OCI-LY1 (cell line): ENCODE results near the gene SLAIN1.

Experiments used
- H2AFZ ChIP-seq: fragments of 200-600 bp; sonication (generic), shearing (Covaris generic); 2 replicates; pipeline ENCODE4 v1.6.0; 2014; ENCODE audit warnings: antibody characterized with exemption, mild to moderate bottlenecking, low read length
- H3F3A ChIP-seq: fragments of 200-600 bp; sonication (generic), shearing (Covaris generic); 2 replicates; pipeline ENCODE4 v1.6.0; 2014; ENCODE audit warnings: mild to moderate bottlenecking, antibody characterized with exemption, low read length, moderate library complexity; ENCODE audit not compliant: insufficient read depth
- H3K27ac ChIP-seq: fragments of 200-600 bp; sonication (generic); 2 replicates; pipeline ENCODE4 v1.5.1; 2014; ENCODE audit warnings: low read length, mixed run types, mild to moderate bottlenecking, low read depth; ENCODE audit not compliant: poor library complexity, severe bottlenecking
- H3K27me3 ChIP-seq: fragments of 200-600 bp; sonication (generic); 2 replicates; pipeline ENCODE4 v1.6.0; 2014; ENCODE audit warnings: antibody characterized with exemption, mild to moderate bottlenecking, low read length, moderate library complexity; ENCODE audit not compliant: insufficient read depth
- H3K36me3 ChIP-seq: fragments of 200-600 bp; sonication (generic); 2 replicates; pipeline ENCODE4 v1.6.1; 2014; ENCODE audit warnings: mild to moderate bottlenecking, antibody characterized with exemption, low read length, moderate library complexity, mixed read lengths; ENCODE audit not compliant: insufficient read depth
- H3K4me1 ChIP-seq: fragments of 200-600 bp; sonication (generic); 2 replicates; pipeline ENCODE4 v1.5.1; 2014; ENCODE audit warnings: mild to moderate bottlenecking, low read length, moderate library complexity; ENCODE audit not compliant: insufficient read depth, severe bottlenecking
- H3K4me2 ChIP-seq: fragments of 200-600 bp; sonication (generic), shearing (Covaris generic); 2 replicates; pipeline ENCODE4 v1.6.1; 2014; ENCODE audit warnings: low read length
- H3K4me3 ChIP-seq: fragments of 200-600 bp; sonication (generic); 2 replicates; pipeline ENCODE4 v1.5.1; 2014; ENCODE audit warnings: low read length, low read depth, mild to moderate bottlenecking, mixed read lengths; ENCODE audit not compliant: poor library complexity, severe bottlenecking
- H3K79me2 ChIP-seq: fragments of 200-600 bp; shearing (Covaris generic); 2 replicates; pipeline ENCODE4 v1.6.1; 2016; ENCODE audit warnings: mixed run types, low read length, mixed read lengths; ENCODE audit not compliant: insufficient read depth
- H3K9ac ChIP-seq: fragments of 200-600 bp; sonication (generic), shearing (Covaris generic); 2 replicates; pipeline ENCODE4 v1.6.1; 2014; ENCODE audit warnings: mild to moderate bottlenecking, low read length, mixed read lengths
- H3K9me2 ChIP-seq: fragments of 200-600 bp; sonication (generic), shearing (Covaris generic); 2 replicates; pipeline ENCODE4 v1.6.1; 2014; ENCODE audit warnings: low read depth, mild to moderate bottlenecking, low read length, mixed read lengths
- H3K9me3 ChIP-seq: fragments of 200-600 bp; shearing (Covaris generic); 2 replicates; pipeline ENCODE4 v1.6.1; 2014; ENCODE audit warnings: low read length, mixed read lengths
- H4K20me1 ChIP-seq: fragments of 200-600 bp; sonication (generic), shearing (Covaris generic); 2 replicates; pipeline ENCODE4 v1.6.0; 2016; ENCODE audit warnings: mild to moderate bottlenecking, low read length; ENCODE audit not compliant: insufficient read depth
- EZH2 ChIP-seq: fragments of 200-600 bp; sonication (generic), shearing (Covaris generic); IDR thresholded peaks from 2 replicates; pipeline ENCODE4 v1.8.0; 2017; ENCODE audit warnings: borderline replicate concordance, mixed run types, mild to moderate bottlenecking, antibody characterized with exemption, low read length, moderate library complexity, mixed read lengths
- TF ChIP-seq, protein P1 (sequence below): fragments of 200-600 bp; sonication (generic), shearing (Covaris generic); IDR thresholded peaks from 2 replicates; pipeline ENCODE4 v1.5.1; 2017; ENCODE audit warnings: mild to moderate bottlenecking, antibody characterized with exemption, low read length, moderate library complexity, mixed read lengths

Gene SLAIN1

GRCh38 chr13:77745784-77746183, 48.3 kb downstream of the SLAIN1 start:
- Histone ChIP-seq H3K27me3 (no peaks in the 10 kb centered on the region), H3K4me2 (no peak overlapping the region), H3K4me1 (no peaks in the 10 kb centered on the region), H3F3A (no peaks in the 10 kb centered on the region), H4K20me1 (no peaks in the 10 kb centered on the region), H2AFZ (no peak overlapping the region), H3K9ac (no peak overlapping the region), H3K9me2 (no peaks in the 10 kb centered on the region), H3K79me2 (no peaks in the 10 kb centered on the region), H3K36me3 (peaks cover 31% of the 10 kb centered on the region; the same call in 1 of the 2 replicates), H3K4me3 (no peak overlapping the region), H3K27ac (no peak overlapping the region), H3K9me3 (no peaks in the 10 kb centered on the region)
- TF ChIP-seq, protein P1, sequence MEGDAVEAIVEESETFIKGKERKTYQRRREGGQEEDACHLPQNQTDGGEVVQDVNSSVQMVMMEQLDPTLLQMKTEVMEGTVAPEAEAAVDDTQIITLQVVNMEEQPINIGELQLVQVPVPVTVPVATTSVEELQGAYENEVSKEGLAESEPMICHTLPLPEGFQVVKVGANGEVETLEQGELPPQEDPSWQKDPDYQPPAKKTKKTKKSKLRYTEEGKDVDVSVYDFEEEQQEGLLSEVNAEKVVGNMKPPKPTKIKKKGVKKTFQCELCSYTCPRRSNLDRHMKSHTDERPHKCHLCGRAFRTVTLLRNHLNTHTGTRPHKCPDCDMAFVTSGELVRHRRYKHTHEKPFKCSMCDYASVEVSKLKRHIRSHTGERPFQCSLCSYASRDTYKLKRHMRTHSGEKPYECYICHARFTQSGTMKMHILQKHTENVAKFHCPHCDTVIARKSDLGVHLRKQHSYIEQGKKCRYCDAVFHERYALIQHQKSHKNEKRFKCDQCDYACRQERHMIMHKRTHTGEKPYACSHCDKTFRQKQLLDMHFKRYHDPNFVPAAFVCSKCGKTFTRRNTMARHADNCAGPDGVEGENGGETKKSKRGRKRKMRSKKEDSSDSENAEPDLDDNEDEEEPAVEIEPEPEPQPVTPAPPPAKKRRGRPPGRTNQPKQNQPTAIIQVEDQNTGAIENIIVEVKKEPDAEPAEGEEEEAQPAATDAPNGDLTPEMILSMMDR, result no peak
- TF ChIP-seq EZH2, result no peak

- Histone ChIP-seq H2AFZ (no peak overlapping the region), H3K36me3 (peaks cover 33% of the 10 kb centered on the region; the same call in 1 of the 2 replicates), H3K79me2 (no peaks in the 10 kb centered on the region), H3F3A (no peaks in the 10 kb centered on the region), H3K27ac (no peak overlapping the region), H3K4me2 (no peak overlapping the region), H3K9ac (no peak overlapping the region), H3K9me2 (no peaks in the 10 kb centered on the region), H3K9me3 (no peaks in the 10 kb centered on the region), H3K27me3 (no peaks in the 10 kb centered on the region), H3K4me1 (no peaks in the 10 kb centered on the region), H3K4me3 (no peak overlapping the region), H4K20me1 (no peaks in the 10 kb centered on the region)
- TF ChIP-seq, protein P1, result no peak
- no peak for TF ChIP-seq EZH2
Observed at GRCh38 chr13:77749344-77749880, 51.9 kb downstream of the SLAIN1 start.

- no peak overlapping the region for H3K9ac ChIP-seq
- H3K9me3 ChIP-seq, result no peaks in the 10 kb centered on the region
- H3K27ac ChIP-seq, result no peak overlapping the region
- no peak overlapping the region for H3K4me2 ChIP-seq
- TF ChIP-seq EZH2, result no peak
- TF ChIP-seq, protein P1, result peak; percentile 95
- H3F3A ChIP-seq, result no peaks in the 10 kb centered on the region
- no peak overlapping the region for H3K4me3 ChIP-seq
- no peaks in the 10 kb centered on the region for H3K4me1 ChIP-seq
- H3K36me3 ChIP-seq, result peaks cover 24% of the 10 kb centered on the region; the same call in 1 of the 2 replicates
- no peaks in the 10 kb centered on the region for H3K9me2 ChIP-seq
- no peaks in the 10 kb centered on the region for H4K20me1 ChIP-seq
- H3K79me2 ChIP-seq, result no peaks in the 10 kb centered on the region
- no peaks in the 10 kb centered on the region for H3K27me3 ChIP-seq
- H2AFZ ChIP-seq, result no peak overlapping the region
Observed at GRCh38 chr13:77751513-77752456, 54.3 kb downstream of the SLAIN1 start.
